MCF 10A (cell line): ENCODE data around the gene IL17RD. TPM values are rescaled to one million over a fixed set of nuclear protein-coding genes. Genes with fewer than 3 reads are reported as not detected.

ENCODE experiments used
- BruUV-seq: library from RNA; stranded (reverse); fragments of 400-500 nt; replicated peaks from 2 replicates; lab custom pipeline; 2021; lab: Mats Ljungman, UMichigan
- CTCF ChIA-PET: fragments of 300-600 bp; sonication (Branson Sonifier 250); formaldehyde crosslinking; extraction: SDS; loops from one replicate; lab custom pipeline; 2021; ENCODE audit warnings: antibody characterized with exemption, inconsistent platforms; lab: Yijun Ruan, JAX
- POLR2A ChIA-PET: fragments of 300-600, 350-650 bp; sonication (Branson Sonifier 250); formaldehyde crosslinking; extraction: SDS; loops from one replicate; lab custom pipeline; 2020; ENCODE audit warnings: antibody characterized with exemption, inconsistent platforms; lab: Yijun Ruan, JAX
- DNase-seq: peaks from one replicate; pipeline ENCODE4 v3.0.0-alpha.2; 2018; ENCODE audit not compliant: unreplicated experiment
- H3K27ac Mint-ChIP-seq: one replicate; pipeline ENCODE4 v1.8.0; 2022; ENCODE audit warnings: mild to moderate bottlenecking, low read depth, mixed read lengths; ENCODE audit not compliant: unreplicated experiment
- H3K27me3 Mint-ChIP-seq: one replicate; pipeline ENCODE4 v1.8.0; 2022; ENCODE audit warnings: mixed read lengths; ENCODE audit not compliant: insufficient read depth, unreplicated experiment
- H3K36me3 Mint-ChIP-seq: one replicate; pipeline ENCODE4 v1.8.0; 2022; ENCODE audit warnings: mild to moderate bottlenecking, moderate library complexity, mixed read lengths; ENCODE audit not compliant: insufficient read depth, unreplicated experiment
- H3K4me1 Mint-ChIP-seq: one replicate; pipeline ENCODE4 v1.8.0; 2022; ENCODE audit warnings: mixed read lengths; ENCODE audit not compliant: insufficient read depth, unreplicated experiment
- H3K4me3 Mint-ChIP-seq: one replicate; pipeline ENCODE4 v1.8.0; 2022; ENCODE audit warnings: mild to moderate bottlenecking, moderate library complexity, mixed read lengths; ENCODE audit not compliant: unreplicated experiment
- H3K9me3 Mint-ChIP-seq: one replicate; pipeline ENCODE4 v1.8.0; 2022; ENCODE audit warnings: mixed read lengths; ENCODE audit not compliant: unreplicated experiment
- CTCF ChIP-seq: fragments of 200-600 bp; IDR thresholded peaks from one replicate; pipeline ENCODE4 v1.8.0; 2022; ENCODE audit warnings: antibody characterized with exemption, mild to moderate bottlenecking; ENCODE audit not compliant: unreplicated experiment
- intact Hi-C: fragments of 100-400 bp; cut with micrococcal nuclease; formaldehyde crosslinking; loops from 2 replicates; pipeline ENCODE4 v1.14.1; 2022
- total RNA-seq: library from RNA; stranded (reverse); gene quantifications from 2 replicates; pipeline ENCODE4 v1.2.3, GENCODE V29; 2022

Gene IL17RD
- total RNA-seq, 1 experiment from 2014 or later, result 1.2 TPM

- H3K36me3 Mint-ChIP-seq, result no peaks in the 10 kb centered on the region
- CTCF ChIA-PET, result interaction anchor here (0.6 kb wide), 1 partner anchor 53 kb away, joined by 3 read pairs; no protein-coding TSS in a partner anchor
- H3K9me3 Mint-ChIP-seq, result no peaks in the 10 kb centered on the region
- POLR2A ChIA-PET, result no interaction called here
- no peak for TF ChIP-seq CTCF
- no peaks in the 10 kb centered on the region for H3K27me3 Mint-ChIP-seq
- DNase-seq, result no peak
- H3K4me1 Mint-ChIP-seq, result peaks cover 6% of the 10 kb centered on the region
- H3K4me3 Mint-ChIP-seq, result no peak overlapping the region
- BruUV-seq, result no TSS peak
- no peak overlapping the region for H3K27ac Mint-ChIP-seq
- intact Hi-C loops, result no loop called here
Observed at GRCh38 chr3:57194641-57195040, 29.5 kb upstream of the IL17RD start.

- H3K4me3 Mint-ChIP-seq, result no peak overlapping the region
- no peak overlapping the region for H3K27ac Mint-ChIP-seq
- intact Hi-C loops, result no loop called here
- H3K36me3 Mint-ChIP-seq, result no peaks in the 10 kb centered on the region
- DNase-seq, result no peak
- no peaks in the 10 kb centered on the region for H3K9me3 Mint-ChIP-seq
- no peak for TF ChIP-seq CTCF
- H3K4me1 Mint-ChIP-seq, result peaks cover 6% of the 10 kb centered on the region
- POLR2A ChIA-PET, result no interaction called here
- no peaks in the 10 kb centered on the region for H3K27me3 Mint-ChIP-seq
- no TSS peak for BruUV-seq
- CTCF ChIA-PET, result interaction anchor here (0.6 kb wide), 1 partner anchor 12 kb away, joined by 3 read pairs; no protein-coding TSS in a partner anchor
Observed at GRCh38 chr3:57192028-57192427, 26.9 kb upstream of the IL17RD start.

GRCh38 chr3:57184526-57184925 lies 19.4 kb upstream of the IL17RD start:
- ChIA-PET CTCF (interaction anchor here (0.6 to 1.3 kb wide), 2 partner anchors 10 to 14 kb away, joined by 3 to 9 read pairs; no protein-coding TSS in a partner anchor), POLR2A (interaction anchor here (0.6 to 0.7 kb wide), 3 partner anchors 10 to 909 kb away, joined by 3 to 4 read pairs (median 4); no protein-coding TSS in a partner anchor)
- Mint-ChIP-seq H3K9me3 (no peaks in the 10 kb centered on the region), H3K27ac (no peak overlapping the region), H3K27me3 (peaks cover 14% of the 10 kb centered on the region), H3K4me3 (no peak overlapping the region), H3K36me3 (peaks cover 5% of the 10 kb centered on the region), H3K4me1 (no peaks in the 10 kb centered on the region)
- no TSS peak for BruUV-seq
- no peak for TF ChIP-seq CTCF
- intact Hi-C loops, result no loop called here
- DNase-seq, result no peak

- ChIA-PET CTCF (interaction anchor here (0.5 to 2.5 kb wide), 8 partner anchors 9 to 411 kb away, joined by 3 to 20 read pairs (median 4); partner anchors contain the start of gene HESX1), POLR2A (interaction anchor here (0.6 to 1.8 kb wide), 3 partner anchors 48 to 104 kb away, joined by 3 to 6 read pairs (median 3); partner anchors contain the start of gene APPL1)
- no peak overlapping the region for H3K4me3 Mint-ChIP-seq
- no TSS peak for BruUV-seq
- H3K27me3 Mint-ChIP-seq, result peaks cover 21% of the 10 kb centered on the region
- H3K36me3 Mint-ChIP-seq, result no peaks in the 10 kb centered on the region
- H3K4me1 Mint-ChIP-seq, result no peaks in the 10 kb centered on the region
- peak; percentile 47 for TF ChIP-seq CTCF
- peak; percentile 31 for DNase-seq
- H3K9me3 Mint-ChIP-seq, result no peaks in the 10 kb centered on the region
- H3K27ac Mint-ChIP-seq, result no peak overlapping the region
- intact Hi-C loops, result loop anchor here (1.0 to 10.0 kb wide), 2 partner anchors 255 to 675 kb away; no protein-coding TSS in a partner anchor
Observed at GRCh38 chr3:57179580-57180410, 14.6 kb upstream of the IL17RD start.
